ENCODE data around the gene ZGRF1. TPM values are rescaled to one million over a fixed set of nuclear protein-coding genes. Genes with fewer than 3 reads are reported as not detected.
"Not testable (repeated sequence)": the region's sequence is repeated elsewhere in the genome, so short reads cannot be mapped to it uniquely, and the experiment has no call there.

Gene ZGRF1
- total RNA-seq, 2 donors from 2014 or later = 2.9 to 8.9 TPM

GRCh38 chr4:112509243-112510141, 127.2 kb downstream of the ZGRF1 start:
- Histone ChIP-seq H3K4me1 (replicated peaks) (peaks cover 5% of the 10 kb centered on the region), H3K27me3 (replicated peaks; ENCODE audit: insufficient read depth) (peaks cover 42% of the 10 kb centered on the region)

DNA sequence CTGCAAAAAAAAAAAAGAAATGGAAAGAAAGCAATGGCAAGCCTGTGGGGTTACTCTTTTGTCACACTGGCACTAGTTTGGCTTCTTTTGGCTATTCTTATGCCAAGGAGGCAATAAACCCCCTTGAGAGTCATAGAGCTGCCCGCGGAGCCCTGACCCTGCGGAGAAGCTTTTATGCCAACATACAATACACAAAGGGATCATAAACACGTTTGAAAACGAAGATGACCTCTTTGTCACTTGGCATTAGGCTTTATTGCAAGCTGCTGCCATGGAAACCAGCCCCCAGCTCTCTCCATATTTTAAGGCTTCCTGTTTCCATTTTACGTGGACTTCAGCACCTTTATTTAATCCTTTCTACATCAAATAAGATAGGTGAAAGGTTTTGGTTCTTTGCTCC, 128.4 kb downstream of the ZGRF1 start:
- H3K27me3 ChIP-seq (replicated peaks; ENCODE audit: insufficient read depth) = peaks cover 42% of the 10 kb centered on the region
- no peak overlapping the region for H3K27ac ChIP-seq
- peaks cover 5% of the 10 kb centered on the region for H3K4me1 ChIP-seq (replicated peaks)
- no peaks in the 10 kb centered on the region for H3K36me3 ChIP-seq
- WGBS = 10% methylated on average over 6 of the region's 6 CpGs
- no peak for TF ChIP-seq POLR2A (IDR thresholded peaks at IDR 0.05)
- TF ChIP-seq POLR2AphosphoS5 (IDR thresholded peaks at IDR 0.05) = no peak
- TF ChIP-seq CTCF (IDR thresholded peaks at IDR 0.05) = no peak
- no peak overlapping the region for H3K4me3 ChIP-seq
- no peak for DNase-seq (ENCODE audit: low spot score)
- intact Hi-C loops (cut with DNase I) = no loop called here
- H3K9me3 ChIP-seq = no peaks in the 10 kb centered on the region

More at GRCh38 chr4:112509243-112510141, 127.2 kb downstream of the ZGRF1 start:
- intact Hi-C loops (cut with DNase I) = no loop called here
- DNase-seq (ENCODE audit: low spot score) = no peak
- Histone ChIP-seq H3K4me3 (no peak overlapping the region), H3K27ac (no peak overlapping the region), H3K36me3 (no peaks in the 10 kb centered on the region), H3K9me3 (no peaks in the 10 kb centered on the region)
- TF ChIP-seq POLR2A (IDR thresholded peaks at IDR 0.05) (no peak), POLR2AphosphoS5 (IDR thresholded peaks at IDR 0.05) (no peak), CTCF (IDR thresholded peaks at IDR 0.05) (no peak)
- 5% methylated on average over 46 of the region's 46 CpGs for WGBS

DNA sequence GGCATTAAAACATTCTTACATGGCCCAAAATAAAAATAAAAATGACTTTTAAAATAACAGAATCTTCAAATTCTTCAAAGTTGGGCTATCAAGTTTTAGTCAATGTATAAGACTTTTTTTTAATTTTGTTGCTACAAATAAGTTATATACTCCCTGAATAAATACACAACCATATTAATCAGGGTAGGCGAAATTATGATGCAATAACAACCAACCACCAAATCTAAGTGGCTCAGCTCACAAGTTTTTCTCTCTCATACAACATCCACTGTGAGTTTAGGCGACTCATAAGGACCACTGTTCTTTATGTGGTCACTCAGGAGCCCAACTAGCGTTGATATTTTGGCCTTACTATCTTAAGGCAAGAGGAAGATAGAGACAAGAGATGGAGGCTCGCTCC, 131.9 kb downstream of the ZGRF1 start:
- H3K9me3 ChIP-seq = no peaks in the 10 kb centered on the region
- TF ChIP-seq POLR2AphosphoS5 (IDR thresholded peaks at IDR 0.05) (no peak), CTCF (IDR thresholded peaks at IDR 0.05) (no peak)
- no peak for DNase-seq (ENCODE audit: low spot score)
- WGBS = 90% methylated on average over 4 of the region's 4 CpGs
- H3K4me1 ChIP-seq (replicated peaks) = no peaks in the 10 kb centered on the region
- no peaks in the 10 kb centered on the region for H3K36me3 ChIP-seq
- H3K4me3 ChIP-seq = no peak overlapping the region
- no peak overlapping the region for H3K27ac ChIP-seq
- intact Hi-C loops (cut with DNase I) = no loop called here
- peaks cover 17% of the 10 kb centered on the region for H3K27me3 ChIP-seq (replicated peaks; ENCODE audit: insufficient read depth)

- intact Hi-C loops (cut with DNase I) = no loop called here
- TF ChIP-seq POLR2A (IDR thresholded peaks at IDR 0.05) = no peak
- TF ChIP-seq POLR2AphosphoS5 (IDR thresholded peaks at IDR 0.05) = no peak
- no peak for TF ChIP-seq CTCF (IDR thresholded peaks at IDR 0.05)
- H3K4me3 ChIP-seq = no peak overlapping the region
- no peaks in the 10 kb centered on the region for H3K9me3 ChIP-seq
- no peak overlapping the region for H3K27ac ChIP-seq
- H3K36me3 ChIP-seq = no peaks in the 10 kb centered on the region
- H3K4me1 ChIP-seq (replicated peaks) = no peaks in the 10 kb centered on the region
- 61% methylated on average over 5 of the region's 5 CpGs for WGBS
- DNase-seq (ENCODE audit: low spot score) = no peak
- H3K27me3 ChIP-seq (replicated peaks; ENCODE audit: insufficient read depth) = peaks cover 3% of the 10 kb centered on the region
Observed at GRCh38 chr4:112502871-112503270, 133.8 kb downstream of the ZGRF1 start.

DNA sequence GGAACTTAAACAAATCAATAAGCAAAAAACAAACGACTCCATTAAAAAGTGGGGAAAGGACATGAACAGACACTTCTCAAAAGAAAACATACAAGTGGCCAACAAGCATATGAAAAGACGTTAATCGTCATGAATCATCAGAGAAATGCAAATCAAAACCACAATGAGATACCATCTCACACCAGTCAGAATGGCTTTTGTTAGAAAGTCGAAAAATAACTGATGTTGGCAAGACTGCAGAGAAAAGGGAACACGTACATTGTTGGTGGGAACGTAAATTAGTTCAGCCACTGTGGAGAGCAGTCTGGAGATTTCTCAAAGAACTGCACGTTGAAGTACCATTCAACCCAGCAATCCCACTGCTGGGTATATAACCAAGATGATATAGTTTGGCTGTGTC, 144.4 kb downstream of the ZGRF1 start:
- TF ChIP-seq POLR2AphosphoS5 (IDR thresholded peaks at IDR 0.05) (no peak), CTCF (IDR thresholded peaks at IDR 0.05) (no peak), POLR2A (IDR thresholded peaks at IDR 0.05) (no peak)
- DNase-seq (ENCODE audit: low spot score) = no peak
- H3K27me3 ChIP-seq (replicated peaks; ENCODE audit: insufficient read depth) = no peaks in the 10 kb centered on the region
- H3K9me3 ChIP-seq = no peaks in the 10 kb centered on the region
- intact Hi-C loops (cut with DNase I) = no loop called here
- H3K27ac ChIP-seq = no peak overlapping the region
- no peaks in the 10 kb centered on the region for H3K36me3 ChIP-seq
- H3K4me1 ChIP-seq (replicated peaks) = no peaks in the 10 kb centered on the region
- 69% methylated on average over 7 of the region's 7 CpGs for WGBS
- no peak overlapping the region for H3K4me3 ChIP-seq

DNA sequence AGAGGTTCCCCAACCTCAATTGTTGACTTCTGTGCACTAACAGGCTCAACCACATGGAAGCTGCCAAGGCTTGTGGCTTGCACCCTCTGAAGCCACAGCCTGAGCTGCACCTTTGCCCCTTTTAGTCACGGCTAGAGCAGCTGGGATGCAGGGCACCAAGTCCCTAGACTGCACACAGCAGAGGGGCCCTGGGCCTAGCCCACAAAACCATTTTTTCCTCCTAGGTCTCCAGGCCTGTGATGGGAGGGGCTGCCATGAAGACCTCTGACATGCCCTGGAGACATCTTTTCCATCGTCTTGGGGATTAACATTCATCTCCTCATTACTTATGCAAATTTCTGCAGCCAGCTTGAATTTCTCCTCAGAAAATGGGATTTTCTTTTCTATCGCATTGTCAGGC, 145.9 kb downstream of the ZGRF1 start:
- H3K36me3 ChIP-seq; DNase-seq (ENCODE audit: low spot score); H3K4me1 ChIP-seq (replicated peaks); H3K9me3 ChIP-seq; intact Hi-C loops (cut with DNase I); H3K27ac ChIP-seq; H3K4me3 ChIP-seq; H3K27me3 ChIP-seq (replicated peaks; ENCODE audit: insufficient read depth): not testable (repeated sequence)
- WGBS = 85% methylated on average over 3 of the region's 3 CpGs
